ENCODE measurements around the gene AKAP14.

DNA sequence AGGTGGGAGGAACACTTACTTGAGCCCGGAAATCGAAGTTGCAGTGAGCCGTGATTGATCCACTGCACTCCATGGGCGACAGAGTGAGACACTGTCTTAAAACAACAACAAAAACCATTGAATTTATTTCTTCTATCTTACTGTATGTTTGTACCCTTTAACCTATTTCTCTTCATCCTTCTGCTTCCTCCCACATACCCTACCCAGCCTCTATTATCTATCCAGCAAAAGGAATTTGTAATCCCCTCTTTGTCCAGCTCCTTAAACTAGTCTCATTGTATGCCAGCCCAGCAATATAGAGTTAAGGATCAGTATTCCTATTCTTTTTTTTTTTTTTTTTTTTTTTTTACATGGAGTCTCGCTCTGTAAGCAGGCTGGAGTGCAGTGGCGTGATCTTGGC is 49.8 kb downstream of the AKAP14 start:
- TF ChIP-seq POLR2A (IDR thresholded peaks at IDR 0.05) = no peak
- TF ChIP-seq, protein P1, sequence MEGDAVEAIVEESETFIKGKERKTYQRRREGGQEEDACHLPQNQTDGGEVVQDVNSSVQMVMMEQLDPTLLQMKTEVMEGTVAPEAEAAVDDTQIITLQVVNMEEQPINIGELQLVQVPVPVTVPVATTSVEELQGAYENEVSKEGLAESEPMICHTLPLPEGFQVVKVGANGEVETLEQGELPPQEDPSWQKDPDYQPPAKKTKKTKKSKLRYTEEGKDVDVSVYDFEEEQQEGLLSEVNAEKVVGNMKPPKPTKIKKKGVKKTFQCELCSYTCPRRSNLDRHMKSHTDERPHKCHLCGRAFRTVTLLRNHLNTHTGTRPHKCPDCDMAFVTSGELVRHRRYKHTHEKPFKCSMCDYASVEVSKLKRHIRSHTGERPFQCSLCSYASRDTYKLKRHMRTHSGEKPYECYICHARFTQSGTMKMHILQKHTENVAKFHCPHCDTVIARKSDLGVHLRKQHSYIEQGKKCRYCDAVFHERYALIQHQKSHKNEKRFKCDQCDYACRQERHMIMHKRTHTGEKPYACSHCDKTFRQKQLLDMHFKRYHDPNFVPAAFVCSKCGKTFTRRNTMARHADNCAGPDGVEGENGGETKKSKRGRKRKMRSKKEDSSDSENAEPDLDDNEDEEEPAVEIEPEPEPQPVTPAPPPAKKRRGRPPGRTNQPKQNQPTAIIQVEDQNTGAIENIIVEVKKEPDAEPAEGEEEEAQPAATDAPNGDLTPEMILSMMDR (IDR thresholded peaks at IDR 0.05 in 4 of 5, conservative IDR thresholded peaks at IDR 0.05 in 1 of 5) = no peak
